GM19238 (cell line): Measurements from ENCODE around the gene KCNJ13.
A peak's percentile ranks its signal among the peaks of the same experiment; 100 is the strongest.
"Not testable (repeated sequence)": the region's sequence is repeated elsewhere in the genome, so short reads cannot be mapped to it uniquely, and the experiment has no call there.

Experiments
- DNase-seq: peaks from one replicate; pipeline ENCODE4 v3.0.0; 2011; ENCODE audit warnings: low spot score; ENCODE audit not compliant: insufficient read length

KCNJ13 gene

DNA sequence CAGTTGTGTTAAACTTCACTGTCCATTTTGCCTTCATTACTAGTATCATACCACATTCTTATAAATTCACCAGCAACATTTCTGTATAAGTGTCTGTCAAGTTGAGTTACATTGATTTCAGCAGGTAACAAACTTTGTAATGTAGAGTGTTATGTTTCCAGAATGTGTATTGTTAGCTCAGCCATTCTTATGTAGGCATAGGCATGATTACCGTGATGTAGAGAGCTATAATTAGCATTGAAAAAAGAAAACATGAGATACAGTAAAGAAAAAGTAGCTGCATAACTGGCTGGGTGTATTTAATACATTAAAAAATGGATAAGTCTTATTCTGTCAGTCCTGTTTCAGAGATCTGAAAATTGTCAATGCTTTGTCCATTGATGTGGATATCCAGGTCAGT is 8.5 kb downstream of the KCNJ13 start:
- no peak for DNase-seq

- DNase-seq = peak; percentile 9
Observed at GRCh38 chr2:232761301-232761907, 15.0 kb downstream of the KCNJ13 start.

DNA sequence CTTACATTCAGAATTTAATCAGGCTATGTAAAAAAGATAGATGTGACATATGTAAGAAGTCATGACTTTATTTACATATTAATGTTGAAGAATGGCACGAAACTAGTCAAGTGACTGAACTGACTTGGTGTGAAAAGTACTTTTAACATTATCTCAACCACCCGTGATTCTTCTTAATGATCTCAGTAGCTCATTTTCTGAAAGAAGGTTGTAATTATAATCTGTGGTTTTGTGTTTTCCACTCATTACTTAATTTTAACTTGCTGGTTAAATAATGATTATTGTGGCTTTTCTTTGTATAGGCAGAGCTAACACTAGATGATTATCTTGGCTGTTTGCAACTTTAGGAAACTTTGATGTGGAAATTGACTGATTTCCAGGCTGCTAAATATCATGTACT is 18.5 kb downstream of the KCNJ13 start:
- DNase-seq = no peak

DNA sequence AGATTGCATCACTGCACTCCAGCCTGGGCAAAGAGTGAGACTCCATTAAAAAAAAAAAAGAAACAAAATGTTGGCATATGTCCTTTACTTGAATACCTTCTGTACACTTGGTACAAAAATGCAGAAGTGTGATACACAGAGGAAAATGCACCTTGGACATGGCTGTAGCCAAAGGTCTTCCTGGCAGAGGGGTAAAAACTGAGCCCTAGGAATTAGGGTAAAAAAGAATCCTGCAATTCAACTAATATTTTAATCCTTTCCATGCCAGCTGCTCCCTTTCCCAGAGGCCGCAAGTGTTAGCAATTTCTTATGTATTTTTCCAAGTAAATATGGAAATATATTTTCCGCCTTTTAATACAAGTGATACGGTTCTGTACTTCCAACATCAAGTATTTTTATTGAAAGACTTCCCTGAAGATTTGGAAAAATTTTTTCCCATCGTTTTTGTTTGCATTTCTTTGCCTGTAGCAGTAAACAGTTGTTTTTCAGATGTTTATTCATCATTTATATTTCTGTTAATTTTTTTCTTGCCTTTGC is 26.2 kb downstream of the KCNJ13 start:
- no peak for DNase-seq

- no peak for DNase-seq
Observed at GRCh38 chr2:232749331-232749730, 27.0 kb downstream of the KCNJ13 start.

- no peak for DNase-seq
Observed at GRCh38 chr2:232748038-232748437, 28.3 kb downstream of the KCNJ13 start.

- DNase-seq = no peak
Observed at GRCh38 chr2:232744963-232745362, 31.4 kb downstream of the KCNJ13 start.

DNA sequence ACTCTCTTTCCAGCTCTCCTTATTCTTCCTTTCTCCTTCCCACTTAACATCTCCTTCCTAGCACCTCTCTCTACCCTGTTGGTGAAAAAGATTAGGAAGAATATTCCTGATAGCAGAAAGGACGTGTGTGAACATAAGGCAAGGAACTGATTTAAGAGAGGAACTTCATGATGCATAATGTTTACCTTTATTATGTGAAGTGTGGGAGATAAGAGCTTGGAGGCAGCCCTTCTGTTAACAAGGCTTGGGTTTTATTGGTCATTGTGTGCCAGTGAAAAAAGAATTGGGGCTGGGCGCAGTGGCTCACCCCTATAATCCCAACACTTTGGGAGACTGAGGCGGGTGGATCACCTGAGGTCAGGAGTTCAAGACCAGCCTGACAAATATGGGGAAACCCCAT is 34.4 kb downstream of the KCNJ13 start:
- DNase-seq = no peak

DNA sequence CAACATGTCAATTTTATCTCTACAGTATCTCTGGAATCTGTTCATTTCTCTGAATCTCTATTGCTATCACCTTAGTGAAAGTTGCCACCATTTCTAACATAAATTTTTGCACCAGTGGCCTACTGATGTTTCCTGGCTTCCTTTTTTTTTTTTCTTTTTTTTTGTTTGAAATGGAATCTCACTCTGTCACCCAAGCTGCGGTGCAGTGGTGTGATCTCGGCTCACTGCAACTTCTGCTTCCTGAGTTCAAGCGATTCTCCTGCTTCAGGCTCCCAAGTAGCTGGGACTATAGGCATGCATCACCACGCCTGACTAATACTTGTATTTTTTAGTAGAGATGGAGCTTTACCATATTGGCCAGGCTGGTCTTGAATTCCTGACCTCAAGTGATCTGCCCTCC is 35.1 kb downstream of the KCNJ13 start:
- DNase-seq = no peak

DNA sequence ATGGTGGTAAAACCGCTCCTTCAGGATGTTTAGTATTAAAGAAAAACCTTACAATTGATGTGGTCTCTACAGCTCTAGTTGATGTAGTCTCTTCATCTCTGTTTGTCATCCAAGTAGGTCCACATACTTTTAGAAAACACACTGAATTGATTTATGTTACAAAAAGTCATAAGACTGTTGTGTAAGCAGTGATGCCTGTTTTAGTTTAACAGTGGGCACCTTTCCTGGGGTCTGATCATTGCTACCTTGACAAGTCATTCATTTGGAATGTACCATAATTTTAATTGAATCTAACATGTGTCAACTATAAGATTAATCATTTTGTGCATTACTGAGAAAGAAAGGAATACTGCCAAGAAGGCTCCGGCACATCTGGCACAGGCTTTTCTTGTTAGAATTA is 44.9 kb downstream of the KCNJ13 start:
- no peak for DNase-seq

DNA sequence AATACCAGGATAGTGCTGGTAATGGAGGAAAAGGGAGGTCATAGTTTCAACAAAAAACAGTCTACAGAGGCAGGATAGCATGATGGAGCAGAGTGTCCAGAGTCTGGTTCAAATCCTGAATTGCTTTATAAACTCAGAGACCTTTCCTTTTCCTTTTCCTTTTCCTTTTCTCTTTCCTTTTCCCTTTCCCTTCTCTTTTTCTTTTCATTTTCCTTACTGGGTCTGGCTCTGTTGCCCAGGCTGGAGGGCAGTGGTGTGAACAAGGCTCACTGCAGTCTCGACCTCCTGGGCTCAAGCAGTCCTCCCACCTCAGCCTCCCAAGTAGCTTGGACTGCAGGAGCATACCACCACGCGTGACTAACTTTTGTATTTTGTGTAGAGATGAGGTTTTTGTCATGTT is 47.6 kb downstream of the KCNJ13 start:
- DNase-seq = no peak

GRCh38 chr2:232723027-232723426 is 53.3 kb downstream of the KCNJ13 start:
- no peak for DNase-seq

DNA sequence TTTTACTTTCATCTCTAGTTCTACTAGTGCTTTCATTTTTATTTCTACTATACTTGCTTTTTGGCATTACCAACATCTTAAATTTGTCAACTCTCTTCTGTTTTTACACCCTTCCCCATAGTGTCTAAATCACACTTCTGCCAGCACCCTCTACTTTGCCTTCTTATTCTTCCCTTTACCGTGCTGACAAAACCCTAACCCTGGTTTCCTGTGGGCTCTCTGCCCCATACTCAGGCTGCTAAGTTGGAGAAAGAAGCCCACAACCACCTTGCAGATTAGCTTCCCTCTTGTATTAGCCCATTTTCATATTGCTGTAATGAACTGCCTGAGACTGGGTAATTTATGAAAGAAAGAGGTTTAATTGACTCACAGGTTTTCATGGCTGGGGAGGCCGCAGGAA is 54.5 kb downstream of the KCNJ13 start:
- DNase-seq = no peak

DNA sequence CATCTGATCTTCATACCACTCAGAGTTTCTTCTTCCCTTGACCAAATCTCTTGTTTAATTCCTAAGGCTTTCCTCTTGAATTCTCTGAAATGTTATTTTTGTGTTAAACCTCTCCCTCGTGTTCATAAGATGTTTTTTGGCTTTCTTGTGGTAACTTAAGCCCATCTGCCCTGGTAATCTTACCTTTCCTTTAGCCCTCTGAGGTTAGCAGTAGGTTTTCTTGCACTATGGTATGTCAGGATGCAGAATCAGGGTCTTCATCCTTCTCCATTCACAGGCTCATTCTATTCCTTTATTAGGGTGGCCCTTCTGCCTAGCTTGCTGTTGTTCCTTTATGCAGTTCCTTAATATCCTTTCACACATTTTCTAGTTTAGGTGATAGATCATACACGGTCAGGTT is 55.1 kb downstream of the KCNJ13 start:
- no peak for DNase-seq

DNA sequence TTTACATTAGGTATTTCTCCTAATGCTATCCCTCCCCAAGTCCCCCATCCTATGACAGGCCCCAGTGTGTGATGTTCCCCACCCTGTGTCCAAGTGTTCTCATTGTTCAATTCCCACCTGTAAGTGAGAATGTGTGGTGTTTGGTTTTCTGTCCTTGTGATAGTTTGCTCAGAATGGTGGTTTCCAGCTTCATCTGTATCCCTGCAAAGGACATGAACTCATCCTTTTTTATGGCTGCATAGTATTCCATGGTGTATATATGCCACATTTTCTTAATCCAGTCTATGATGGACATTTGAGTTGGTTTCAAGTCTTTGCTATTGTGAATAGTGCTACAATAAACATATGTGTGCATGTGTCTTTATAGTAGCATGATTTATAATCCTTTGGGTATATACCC is 56.3 kb downstream of the KCNJ13 start:
- not testable (repeated sequence) for DNase-seq
